ENCODE measurements around the gene C14orf180.

Gene C14orf180

DNA sequence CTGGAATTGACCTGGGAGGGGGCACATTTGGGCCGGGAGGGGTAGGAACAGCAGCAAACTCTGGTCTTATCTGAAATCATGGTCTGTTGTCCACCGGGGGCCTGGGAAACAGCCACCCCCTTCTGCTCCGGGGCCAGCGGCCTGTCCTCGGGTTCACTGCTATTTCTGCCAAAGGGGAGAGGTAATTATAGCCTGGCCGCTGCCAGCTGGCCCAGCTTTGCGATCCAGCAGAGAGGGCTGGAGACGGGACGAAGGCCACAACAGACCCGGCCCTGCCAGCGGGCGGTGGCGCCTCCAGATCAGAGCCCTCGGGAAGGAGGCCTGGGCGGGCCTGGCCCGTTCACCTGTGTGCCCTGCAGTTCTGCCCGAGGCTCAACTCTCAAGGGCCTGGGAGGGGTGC, at the start of gene C14orf180:
Gene C14orf180, plus strand, starts transcription at position 258 of the 400 bp plus-strand sequence. CDS start 6,667 bp downstream, outside the sequence.
- no peak for DNase-seq

GRCh38 chr14:104530646-104531045, 48.9 kb upstream of the C14orf180 start:
- no peak for DNase-seq

DNA sequence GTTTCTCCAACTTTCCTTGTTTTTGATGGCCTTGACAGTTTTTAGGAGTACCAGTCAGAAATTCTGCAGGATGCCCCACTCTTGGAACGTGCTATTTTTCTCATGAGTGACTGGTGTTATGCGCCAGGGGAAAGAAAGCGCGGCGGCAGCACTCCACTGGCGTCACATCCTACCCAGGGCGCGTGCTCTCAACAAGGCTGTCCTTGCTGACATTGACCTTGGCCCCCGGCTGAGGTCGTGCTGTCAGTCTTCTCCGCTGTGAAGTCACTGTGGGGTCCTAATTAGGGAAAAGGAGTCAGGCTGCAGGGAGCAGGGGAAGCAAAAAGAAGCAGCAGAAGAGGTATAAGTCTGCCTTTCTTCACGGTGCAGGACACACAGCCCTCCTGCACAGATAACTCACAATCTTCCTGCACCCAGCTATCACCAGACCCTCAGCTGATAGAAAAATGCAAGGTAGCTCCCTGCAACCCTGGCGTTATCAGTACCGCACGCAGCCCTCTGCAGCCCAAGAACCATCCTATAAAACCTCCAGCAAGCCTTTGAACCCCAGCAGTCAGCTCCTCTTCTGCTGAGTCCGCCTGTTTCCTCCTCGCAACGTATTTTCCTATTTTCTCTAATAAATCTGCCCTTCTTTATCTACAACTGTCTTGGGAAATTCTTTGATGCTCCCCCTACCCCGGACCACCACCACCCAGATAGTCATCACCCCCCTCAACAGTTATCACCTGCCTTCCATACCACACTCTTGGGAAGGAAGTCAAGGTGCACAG, 48.0 kb upstream of the C14orf180 start:
- DNase-seq: no peak

GRCh38 chr14:104532191-104532555, 47.4 kb upstream of the C14orf180 start:
- DNase-seq: no peak

- no peak for DNase-seq
Observed at GRCh38 chr14:104534036-104534435, 45.5 kb upstream of the C14orf180 start.

DNA sequence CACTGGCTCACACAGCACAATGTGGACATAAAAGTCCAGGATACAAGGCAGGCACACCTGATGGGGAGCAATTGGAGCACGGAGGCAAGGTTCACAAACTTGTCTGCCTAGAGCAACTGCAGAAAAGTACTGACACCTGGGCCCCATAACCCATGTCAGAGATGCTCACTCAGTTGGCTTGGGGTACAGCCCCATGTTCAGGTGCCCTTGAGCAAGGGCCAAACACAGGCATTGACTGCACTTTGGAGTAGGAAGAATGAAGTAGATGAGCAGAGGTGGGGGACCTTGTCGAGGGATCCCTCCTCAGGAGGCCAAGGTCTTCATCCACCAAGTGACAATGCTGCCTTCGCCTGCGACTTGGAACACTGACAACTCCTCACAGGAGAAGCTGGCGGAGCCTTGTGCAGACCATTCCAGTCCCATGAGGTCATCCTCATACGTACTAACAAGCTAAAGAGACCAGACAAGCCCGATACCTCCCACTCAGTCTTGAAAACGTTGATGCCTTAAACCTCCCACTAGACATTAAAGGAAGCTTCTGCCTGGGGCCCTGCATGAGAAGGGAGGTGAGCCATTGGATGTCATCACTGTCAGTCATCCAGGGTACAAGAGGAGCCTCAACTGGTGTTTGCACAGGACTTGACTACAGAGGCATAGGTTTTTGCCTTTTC, 42.5 kb upstream of the C14orf180 start:
- no peak for DNase-seq

DNA sequence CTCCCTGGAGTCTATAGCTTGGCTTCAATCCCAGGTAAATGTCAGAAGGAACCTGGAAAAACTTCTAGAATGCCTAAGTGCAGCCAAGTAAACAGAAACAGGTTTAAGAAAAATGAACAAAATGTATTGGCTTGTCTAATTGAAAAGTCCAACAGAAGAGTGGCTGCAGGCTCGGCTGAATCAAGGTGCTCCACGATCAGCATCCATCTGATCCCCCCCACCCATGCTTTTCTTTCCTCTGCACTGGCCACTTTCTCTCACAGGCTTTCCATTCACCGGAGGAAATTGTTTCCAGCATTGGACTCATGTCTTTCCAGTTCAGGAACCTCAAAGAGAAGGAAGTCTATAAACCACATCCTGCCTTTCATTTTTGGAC, 42.0 kb upstream of the C14orf180 start:
- DNase-seq: no peak

- no peak for DNase-seq
Observed at GRCh38 chr14:104541905-104542465, 37.6 kb upstream of the C14orf180 start.

- DNase-seq: no peak
Observed at GRCh38 chr14:104542871-104543830, 36.4 kb upstream of the C14orf180 start.

DNA sequence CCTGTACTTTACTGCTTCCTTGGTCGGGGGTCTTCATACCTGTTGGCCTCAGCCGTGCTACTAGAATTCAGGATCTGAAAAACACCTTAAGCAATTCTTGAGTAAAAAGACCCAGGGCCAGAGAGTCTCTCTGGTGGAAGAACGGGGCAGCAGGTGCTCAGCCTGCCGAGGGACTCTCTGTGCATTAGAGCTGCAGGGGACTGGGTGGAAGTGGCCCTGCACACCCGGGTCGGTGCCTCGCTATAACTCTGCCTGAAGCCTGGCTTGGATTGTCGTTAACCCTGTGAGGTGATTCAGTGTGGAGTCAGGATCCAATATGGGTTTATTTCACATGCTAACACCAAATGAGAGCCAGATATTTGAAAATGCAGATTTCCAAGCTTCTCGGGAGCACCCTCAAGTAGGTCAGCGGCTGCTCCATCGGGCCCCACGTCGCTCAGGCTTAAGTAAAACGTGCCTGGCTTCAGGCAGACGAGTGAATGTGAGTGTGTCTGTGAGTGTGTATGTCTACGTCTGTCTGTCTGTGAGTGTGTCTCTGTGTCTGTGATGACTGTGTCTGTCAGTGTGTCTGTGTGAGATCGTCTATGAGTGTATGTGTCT, 35.1 kb upstream of the C14orf180 start:
- no peak for DNase-seq

- DNase-seq: no peak
Observed at GRCh38 chr14:104545151-104545941, 34.2 kb upstream of the C14orf180 start.

DNA sequence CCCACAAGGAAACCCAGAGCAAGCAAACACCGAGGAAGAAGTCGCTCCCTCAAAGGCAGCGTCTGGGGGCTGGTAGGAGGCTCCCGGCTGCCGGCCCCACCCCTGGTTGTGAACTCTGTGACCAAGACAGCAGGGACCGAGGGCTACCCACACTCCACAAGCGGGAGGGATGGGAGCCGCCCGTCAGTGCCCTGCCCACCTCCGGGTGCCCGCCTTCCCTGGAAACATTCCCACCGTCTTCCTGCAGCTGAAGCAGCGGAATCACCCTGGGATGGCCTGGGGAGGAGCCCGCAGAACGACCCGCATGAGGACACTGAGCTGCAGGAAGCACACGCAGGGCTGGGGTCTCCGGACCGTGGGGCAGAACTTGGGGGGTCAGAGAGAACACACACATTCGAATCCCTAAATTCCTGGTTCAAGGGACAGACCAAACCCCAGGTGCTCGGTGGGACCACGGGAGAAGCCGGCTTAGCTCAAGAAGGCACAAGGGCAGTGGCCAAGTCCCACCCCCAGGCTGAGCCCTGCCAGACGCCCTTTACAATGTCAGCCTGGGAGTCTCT, 33.5 kb upstream of the C14orf180 start:
- no peak for DNase-seq

DNA sequence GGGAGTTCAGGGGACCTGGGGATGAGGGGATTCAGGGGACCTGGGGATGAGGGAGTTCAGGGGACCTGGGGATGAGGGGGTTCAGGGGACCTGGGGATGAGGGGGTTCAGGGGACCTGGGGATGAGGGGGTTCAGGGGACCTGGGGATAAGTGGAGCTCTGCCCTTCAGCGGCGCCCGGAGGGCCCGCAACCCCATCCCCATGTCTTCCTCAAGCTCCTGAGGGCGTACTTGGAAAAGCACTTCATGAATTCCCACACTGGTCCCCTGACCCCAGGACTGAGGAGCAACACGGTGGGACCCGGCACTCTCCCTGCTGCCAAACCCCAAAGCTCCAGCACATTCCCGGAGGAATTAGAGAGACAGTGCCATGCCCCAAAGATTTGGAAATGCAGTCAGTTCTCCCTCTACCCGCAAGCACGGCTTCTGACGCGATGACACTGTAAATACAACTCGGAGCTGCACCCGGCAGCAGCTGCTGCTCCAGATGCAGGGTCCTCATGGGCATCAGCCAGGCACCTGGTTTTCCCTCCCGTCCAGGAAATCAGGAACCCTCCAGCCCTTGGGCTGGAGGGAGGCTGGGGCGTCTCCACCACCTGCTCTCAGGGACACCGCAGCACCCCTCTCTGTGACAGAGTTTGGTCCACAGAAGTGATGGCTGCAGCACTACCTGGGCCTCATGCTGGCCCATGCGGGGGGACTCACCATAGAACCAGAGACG, 32.8 kb upstream of the C14orf180 start:
- no peak for DNase-seq

DNA sequence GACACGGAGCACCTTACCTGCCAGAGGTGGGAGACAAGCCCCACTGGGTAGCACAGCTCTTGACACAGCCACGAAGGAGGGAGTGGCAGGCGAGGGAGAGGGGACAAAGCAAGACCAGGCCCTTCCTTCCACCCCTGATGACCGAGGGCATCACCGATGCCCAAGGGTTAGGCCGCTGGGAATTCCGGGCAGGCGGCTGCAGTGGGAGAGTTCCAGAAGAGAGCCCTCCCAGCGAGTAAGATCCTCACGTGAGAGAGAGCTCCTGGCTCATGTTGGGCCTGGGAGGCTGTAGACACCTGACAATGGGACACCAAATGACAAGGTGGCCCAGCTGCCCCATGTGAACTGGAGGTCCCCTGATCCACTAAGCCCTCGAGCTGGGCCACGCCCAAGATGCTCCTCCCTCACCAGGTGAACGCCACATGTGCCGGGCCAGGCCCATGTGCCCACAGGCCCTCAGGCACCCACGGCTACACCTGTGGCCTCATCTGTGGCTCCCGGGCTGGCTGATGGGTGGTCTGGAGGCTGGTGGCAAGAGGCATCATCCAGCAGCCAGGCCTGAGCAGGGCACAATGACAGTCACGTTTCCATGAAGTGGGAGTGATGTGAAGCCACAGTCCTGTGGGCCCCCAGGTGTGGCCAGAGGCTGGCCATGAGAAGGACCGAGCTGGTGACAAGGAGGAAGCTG, 32.1 kb upstream of the C14orf180 start:
- no peak for DNase-seq

GRCh38 chr14:104547998-104548700, 31.4 kb upstream of the C14orf180 start:
- DNase-seq: no peak

DNA sequence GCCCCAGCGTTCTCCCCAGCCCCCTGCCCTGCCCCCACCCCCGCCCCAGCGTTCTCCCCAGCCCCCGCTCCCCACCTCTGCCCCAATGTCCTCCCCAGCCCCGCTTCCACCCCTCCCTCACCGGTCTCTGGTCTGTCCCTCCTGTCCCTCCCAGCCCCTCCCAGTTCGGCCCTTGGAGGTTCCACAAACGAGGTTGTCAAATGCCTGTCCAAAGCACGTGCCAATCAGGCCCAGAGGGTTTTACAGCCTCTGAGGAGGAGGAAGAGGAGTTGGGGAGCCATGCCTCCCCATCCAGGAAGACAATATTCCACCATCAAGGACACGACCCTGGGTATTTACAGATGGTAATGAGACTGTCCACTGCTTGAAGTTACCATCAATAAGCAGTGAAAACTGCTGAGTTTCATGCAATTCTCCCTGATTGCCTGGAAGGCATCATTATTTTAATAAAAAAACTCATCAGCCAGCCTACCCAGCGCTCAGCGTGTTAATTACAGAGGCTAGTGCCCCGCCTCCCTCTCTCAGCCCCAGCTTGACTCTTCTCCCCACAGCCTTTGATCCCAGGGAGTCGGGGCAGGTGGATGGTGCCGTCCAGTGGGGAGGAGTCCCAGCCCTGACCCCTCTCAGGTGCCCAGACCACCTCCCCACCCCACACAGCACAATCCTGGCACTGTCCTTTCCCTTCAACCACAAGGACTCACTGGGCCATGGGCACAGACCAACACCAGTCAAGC, 30.6 kb upstream of the C14orf180 start:
- DNase-seq: no peak

GRCh38 chr14:104549536-104550339, 29.8 kb upstream of the C14orf180 start:
- DNase-seq: no peak

DNA sequence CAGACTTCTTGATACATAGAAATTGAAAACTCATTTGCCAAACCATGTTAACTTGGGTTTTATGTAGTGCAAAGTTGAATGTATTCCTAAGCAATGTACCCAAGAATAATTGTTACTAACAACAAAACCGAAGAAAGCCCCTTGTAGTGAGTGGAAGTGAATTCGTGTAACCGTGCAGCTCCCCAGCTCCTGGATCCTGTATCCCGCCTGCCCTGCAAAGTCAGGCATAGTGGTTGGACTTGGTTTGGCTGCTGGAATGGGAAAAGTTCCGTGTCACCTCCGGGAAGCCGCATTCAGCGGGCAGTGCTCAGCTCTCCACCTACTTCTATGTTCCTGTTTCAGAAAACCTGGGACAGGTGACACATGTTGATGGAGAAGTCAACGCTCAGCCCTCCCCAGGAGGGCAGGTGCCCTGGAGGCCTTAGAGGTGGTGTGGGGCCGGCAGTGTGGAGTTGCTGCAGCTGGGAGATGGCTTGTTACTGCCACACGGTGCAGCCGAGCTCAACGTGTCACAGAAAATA, 29.2 kb upstream of the C14orf180 start:
- no peak for DNase-seq

Measured in amniotic stem cell (primary cell).